T47D (cell line): ENCODE measurements around the gene KLHL26.

Experiments
- DNase-seq, 2 experiments: peaks; one replicate each; pipeline versions ENCODE4 v3.0.0 to v3.0.0-alpha.2; 2011 to 2012; ENCODE audit warnings: low read depth in 1 of 2, low spot score in 1 of 2
- JUND ChIP-seq: IDR thresholded peaks from 2 replicates; pipeline ENCODE4 v1.6.1; 2012; ENCODE audit warnings: low read depth
- in situ Hi-C: cut with HindIII; loops from 2 replicates; pipeline ENCODE4 v1.10.0; 2016; ENCODE audit warnings: low sequenced_read_pairs, low pct_unique_long_range_greater_than_20kb

KLHL26 gene

GRCh38 chr19:18634612-18635297 is 2.1 kb upstream of the KLHL26 start:
- DNase-seq: no peak
- in situ Hi-C loops: no loop called here
- TF ChIP-seq JUND: no peak

GRCh38 chr19:18635831-18636182 is 1.0 kb upstream of the KLHL26 start:
- in situ Hi-C loops: no loop called here
- no peak for TF ChIP-seq JUND
- no peak for DNase-seq

GRCh38 chr19:18636183-18636968 is 452 bp upstream of the KLHL26 start:
- in situ Hi-C loops: no loop called here
- TF ChIP-seq JUND: no peak
- peak; percentile 87 to 98 for DNase-seq

GRCh38 chr19:18637673-18638630 is 1.1 kb downstream of the KLHL26 start:
- no peak for TF ChIP-seq JUND
- DNase-seq: peak; percentile 69 to 70
- in situ Hi-C loops: no loop called here

GRCh38 chr19:18639706-18640243 is 2.9 kb downstream of the KLHL26 start:
- no peak for TF ChIP-seq JUND
- in situ Hi-C loops: no loop called here
- no peak for DNase-seq

- in situ Hi-C loops: no loop called here
- DNase-seq: peak; percentile 58 to 64
- TF ChIP-seq JUND: no peak
Measured at GRCh38 chr19:18644196-18645034, 7.6 kb downstream of the KLHL26 start.

- in situ Hi-C loops: no loop called here
- no peak for DNase-seq
- no peak for TF ChIP-seq JUND
Measured at GRCh38 chr19:18645035-18645511, 8.2 kb downstream of the KLHL26 start.

GRCh38 chr19:18646535-18647370 is 9.9 kb downstream of the KLHL26 start:
- no peak for DNase-seq
- no peak for TF ChIP-seq JUND
- in situ Hi-C loops: no loop called here

GRCh38 chr19:18647371-18647767 is 10.5 kb downstream of the KLHL26 start:
- TF ChIP-seq JUND: no peak
- DNase-seq: no peak
- in situ Hi-C loops: no loop called here

- DNase-seq: no peak
- no peak for TF ChIP-seq JUND
- in situ Hi-C loops: no loop called here
Measured at GRCh38 chr19:18647807-18648206, 11.0 kb downstream of the KLHL26 start.

GRCh38 chr19:18648973-18649315 is 12.1 kb downstream of the KLHL26 start:
- no peak for DNase-seq
- in situ Hi-C loops: no loop called here
- TF ChIP-seq JUND: no peak
